Upper lobe of left lung (tissue), 4 donors: ENCODE measurements around the gene PLEKHG4B.

ENCODE experiments used
- CTCF ChIP-seq, 6 experiments: fragments of 450-650 bp in 4 of 6; fragments of 200-600 bp in 2 of 6; sonication (generic) in 2 of 6; IDR thresholded peaks; one replicate each; pipeline ENCODE4 v1.5.1; 2016 to 2019; ENCODE audit warnings: antibody characterized with exemption in 6 of 6
- POLR2A ChIP-seq, 4 donors: fragments of 450-650 bp; IDR thresholded peaks; one replicate each; pipeline ENCODE4 v1.5.1; 2016 to 2017; ENCODE audit warnings: antibody characterized with exemption in 4 of 4, mild to moderate bottlenecking in 2 of 4
- POLR2AphosphoS5 ChIP-seq, 2 donors: sonication (generic); formaldehyde crosslinking; IDR thresholded peaks; one replicate each; pipeline ENCODE4 v1.5.1; 2017; ENCODE audit warnings: antibody characterized with exemption in 2 of 2

GRCh38 chr5:173392-174290, 81.7 kb downstream of the PLEKHG4B start:
- TF ChIP-seq CTCF (IDR thresholded peaks at IDR 0.05) (no peak), POLR2AphosphoS5 (IDR thresholded peaks at IDR 0.05) (no peak), POLR2A (IDR thresholded peaks at IDR 0.05) (no peak)
